Upper lobe of left lung (tissue), 4 donors: ENCODE data around the gene MYRF.

Source experiments
- CTCF ChIP-seq, 6 experiments: fragments of 450-650 bp in 4 of 6; fragments of 200-600 bp in 2 of 6; sonication (generic) in 2 of 6; IDR thresholded peaks; one replicate each; pipeline ENCODE4 v1.5.1; 2016 to 2019; ENCODE audit warnings: antibody characterized with exemption in 6 of 6
- EP300 ChIP-seq, 4 donors: sonication (generic); formaldehyde crosslinking; IDR thresholded peaks; one replicate each; pipeline ENCODE4 v1.5.1; 2017; ENCODE audit warnings: antibody characterized with exemption in 4 of 4, control low read depth in 2 of 4
- POLR2A ChIP-seq, 4 donors: fragments of 450-650 bp; IDR thresholded peaks; one replicate each; pipeline ENCODE4 v1.5.1; 2016 to 2017; ENCODE audit warnings: antibody characterized with exemption in 4 of 4, mild to moderate bottlenecking in 2 of 4
- POLR2AphosphoS5 ChIP-seq, 2 donors: sonication (generic); formaldehyde crosslinking; IDR thresholded peaks; one replicate each; pipeline ENCODE4 v1.5.1; 2017; ENCODE audit warnings: antibody characterized with exemption in 2 of 2

- TF ChIP-seq CTCF (IDR thresholded peaks at IDR 0.05) (no peak), POLR2AphosphoS5 (IDR thresholded peaks at IDR 0.05) (no peak), POLR2A (IDR thresholded peaks at IDR 0.05) (no peak), EP300 (IDR thresholded peaks at IDR 0.05) (no peak)
Measured at GRCh38 chr11:61773356-61773755, 20.9 kb downstream of the MYRF start.
